HG02571 (cell line): ENCODE data around the gene TWSG1.
"Not testable (repeated sequence)": the region's sequence is repeated elsewhere in the genome, so short reads cannot be mapped to it uniquely, and the experiment has no call there.

Experiments
- ATAC-seq: cut with Tn5 transposase; IDR thresholded peaks from one replicate; pipeline ENCODE4 v1.9.1; 2021; ENCODE audit warnings: mild to moderate bottlenecking, moderate library complexity; ENCODE audit not compliant: unreplicated experiment

TWSG1 gene

GRCh38 chr18:9386879-9387278 is 52.3 kb downstream of the TWSG1 start:
- ATAC-seq, result no peak

DNA sequence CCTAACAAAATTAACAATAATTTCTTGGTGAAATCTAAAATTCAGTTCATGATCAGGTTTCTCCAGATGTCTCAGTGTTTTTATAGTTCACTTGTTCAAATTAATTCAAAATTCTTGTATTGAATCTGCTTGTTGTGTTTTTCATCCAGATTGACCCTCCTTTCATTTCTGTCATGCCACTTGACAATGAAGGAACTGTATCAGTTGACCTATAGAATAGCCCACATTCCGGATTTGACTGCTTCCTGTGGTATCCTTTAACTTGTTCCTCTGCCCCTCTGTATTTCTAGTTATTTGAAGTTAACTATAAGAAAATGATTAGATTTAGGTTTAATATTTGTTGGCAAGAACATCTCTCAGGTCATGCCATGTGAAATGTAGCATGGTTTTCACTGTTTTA is 53.3 kb downstream of the TWSG1 start:
- ATAC-seq, result no peak

GRCh38 chr18:9389706-9390105 is 55.1 kb downstream of the TWSG1 start:
- no peak for ATAC-seq

GRCh38 chr18:9392726-9393125 is 58.2 kb downstream of the TWSG1 start:
- ATAC-seq, result no peak

DNA sequence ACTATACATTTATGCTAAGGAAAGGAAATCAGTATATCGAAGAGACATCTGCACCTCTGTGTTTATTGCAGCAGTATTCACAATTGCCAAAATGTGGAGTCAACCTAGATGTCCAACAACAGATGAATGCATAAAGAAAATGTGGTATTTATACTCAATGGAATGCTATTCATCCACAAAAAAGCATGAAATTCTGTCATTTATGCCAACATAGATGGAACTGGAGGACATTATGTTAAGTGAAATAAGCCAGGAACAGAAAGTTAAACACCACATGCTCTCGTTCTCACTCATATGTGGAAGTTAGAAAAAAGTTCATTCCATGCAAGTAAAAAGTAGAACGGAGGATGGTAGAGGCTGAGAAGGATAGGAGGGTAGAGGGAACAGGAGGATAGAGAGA is 59.5 kb downstream of the TWSG1 start:
- ATAC-seq, result no peak

- ATAC-seq, result no peak
These were observed 65.6 kb downstream of the TWSG1 start for GRCh38 chr18:9400197-9400596.

- ATAC-seq, result no peak
These were observed 66.6 kb downstream of the TWSG1 start for GRCh38 chr18:9401176-9401575.

DNA sequence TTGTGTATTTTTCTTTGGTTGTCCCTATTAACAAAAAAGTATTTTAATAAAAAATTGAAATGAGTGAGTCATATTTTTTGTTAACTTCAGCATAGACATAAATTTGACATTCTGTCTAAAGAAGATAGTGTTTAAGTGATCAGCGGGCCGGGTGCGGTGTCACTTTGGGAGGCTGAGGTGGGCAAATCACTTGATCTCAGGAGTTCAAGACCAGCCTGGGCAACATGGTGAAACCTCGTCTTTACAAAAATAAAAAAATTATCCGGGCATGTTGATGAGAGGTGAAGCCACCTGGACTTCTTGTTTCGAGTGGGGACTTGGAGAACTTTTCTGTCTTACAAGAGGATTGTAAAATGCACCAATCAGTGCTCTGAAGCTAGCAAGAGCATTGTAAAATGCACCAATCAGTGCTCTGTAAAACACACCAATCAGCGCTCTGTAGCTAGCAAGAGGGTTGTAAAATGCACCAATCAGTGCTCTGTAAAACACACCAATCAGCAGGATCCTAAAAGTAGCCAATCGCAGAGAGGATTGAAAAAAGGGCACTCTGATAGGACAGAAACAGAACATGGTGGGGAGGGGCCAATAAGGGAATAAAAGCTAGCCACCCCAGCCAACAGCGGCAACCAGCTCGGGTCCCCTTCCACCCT is 67.9 kb downstream of the TWSG1 start:
- ATAC-seq, result not testable (repeated sequence)

DNA sequence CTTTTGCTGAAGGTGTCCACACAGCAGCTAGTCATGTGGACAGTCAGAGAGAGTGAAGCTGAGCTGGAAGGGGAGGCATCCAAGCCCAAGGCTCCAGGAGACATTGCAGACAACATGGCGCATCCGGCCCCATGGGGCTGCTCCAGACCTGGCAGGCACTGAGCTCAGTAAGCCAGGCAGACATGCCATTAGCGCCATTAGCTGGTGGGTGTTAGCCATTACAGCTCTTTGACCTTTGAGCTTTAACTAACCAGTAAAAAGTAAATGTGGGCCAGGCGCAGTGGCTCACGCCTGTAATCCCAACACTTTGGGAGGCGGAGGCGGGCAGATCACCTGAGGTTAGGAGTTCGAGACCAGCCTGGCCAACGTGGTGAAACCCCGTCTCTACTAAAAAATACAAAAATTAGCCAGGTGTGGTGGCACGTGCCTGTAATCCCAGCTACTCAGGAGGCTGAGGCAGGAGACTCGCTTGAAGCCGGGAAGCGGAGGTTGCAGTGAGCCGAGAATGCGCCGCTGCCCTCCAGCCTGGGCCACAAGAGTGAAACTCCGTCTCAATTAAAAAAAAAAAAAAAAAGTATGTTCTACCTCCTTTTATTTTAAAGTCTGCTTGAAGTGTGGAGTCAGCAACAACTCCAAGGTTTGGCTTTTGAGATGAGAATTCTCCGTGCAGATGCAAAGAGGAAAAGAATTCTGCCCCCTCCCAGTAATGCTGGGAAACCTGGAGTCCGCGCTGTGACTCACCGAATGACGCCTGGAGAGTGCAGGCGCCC is 69.4 kb downstream of the TWSG1 start:
- no peak for ATAC-seq

GRCh38 chr18:9404565-9405060 is 70.0 kb downstream of the TWSG1 start:
- no peak for ATAC-seq

- no peak for ATAC-seq
These were observed 70.6 kb downstream of the TWSG1 start for GRCh38 chr18:9405130-9405529.

DNA sequence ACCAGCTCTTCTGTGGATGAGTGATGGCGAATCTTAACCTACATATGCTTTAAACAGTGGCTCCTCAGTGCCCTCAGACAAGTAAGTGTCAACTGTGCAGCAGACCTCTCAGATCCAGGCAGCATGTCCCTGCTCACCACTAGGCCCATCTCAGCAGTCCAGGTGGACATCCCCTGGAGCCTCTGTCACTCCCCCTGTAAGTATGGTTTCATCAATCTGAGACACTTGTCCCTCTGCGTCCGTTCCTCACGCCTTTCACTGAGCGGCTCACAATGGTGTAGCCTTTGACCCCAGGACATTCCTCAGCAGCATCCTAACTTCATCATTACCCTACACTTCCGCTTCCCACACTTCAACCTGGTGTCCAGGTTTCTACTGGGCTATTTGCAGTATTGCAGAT is 71.4 kb downstream of the TWSG1 start:
- ATAC-seq, result no peak

DNA sequence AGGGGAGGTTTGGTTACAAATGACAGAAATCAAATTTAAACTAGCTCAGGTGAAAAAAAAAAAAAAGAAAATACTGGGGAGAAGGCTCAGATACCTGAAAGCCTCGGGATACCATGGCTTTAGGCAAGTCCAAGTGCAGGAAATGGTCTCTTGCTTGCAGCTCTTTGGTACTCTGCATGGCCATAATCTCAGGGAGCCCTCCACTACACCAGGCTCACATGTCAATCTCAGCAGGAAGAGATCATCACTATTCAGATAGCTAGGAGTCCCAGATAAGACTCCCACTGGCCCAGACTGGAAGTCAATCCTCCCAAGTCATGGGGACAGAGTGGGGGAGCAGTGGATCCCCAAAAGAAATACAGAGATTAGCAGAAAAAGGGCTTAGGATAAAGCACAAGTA is 75.9 kb downstream of the TWSG1 start:
- no peak for ATAC-seq

DNA sequence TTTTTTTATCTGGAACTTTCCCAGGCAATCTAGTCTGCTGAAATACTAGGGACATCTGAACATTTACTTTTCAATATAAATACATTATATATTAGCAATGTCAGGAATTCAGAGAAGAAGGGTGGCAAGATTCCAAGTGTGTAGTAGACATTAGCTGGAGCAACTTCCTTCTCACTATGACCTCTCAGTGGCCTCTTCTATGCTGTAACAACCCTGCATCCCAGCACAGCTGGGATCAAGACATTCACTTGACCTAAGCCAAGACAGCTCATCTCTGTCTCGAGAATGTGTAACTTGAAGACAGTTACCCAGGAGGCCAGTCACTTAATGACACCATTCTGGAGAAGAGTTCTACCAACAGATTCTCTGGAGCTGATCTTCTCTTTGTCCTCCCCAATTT is 79.0 kb downstream of the TWSG1 start:
- ATAC-seq, result no peak

DNA sequence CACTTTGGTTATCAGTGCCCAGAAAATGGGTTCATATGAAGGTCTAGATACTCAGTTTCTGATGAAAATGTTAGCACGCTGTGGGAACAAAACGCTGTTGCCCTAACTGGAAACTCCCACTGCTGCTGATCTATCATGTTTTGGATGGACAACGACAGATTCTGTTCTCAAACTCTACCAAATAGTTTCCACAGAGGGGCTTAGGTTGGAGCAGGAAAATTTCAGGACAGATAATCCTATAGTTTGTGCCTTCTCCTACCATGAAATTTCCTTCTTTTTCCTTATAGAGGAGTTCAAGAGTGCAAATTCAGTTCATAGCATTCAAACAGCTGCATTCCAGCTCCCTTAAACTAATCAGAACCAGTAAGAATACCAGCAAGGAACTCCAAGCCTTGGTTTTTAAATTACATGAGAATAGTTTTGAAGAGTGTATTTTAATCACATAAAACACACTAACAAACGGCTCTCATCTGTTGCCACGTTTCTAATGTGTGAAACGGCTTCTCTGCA is 82.0 kb downstream of the TWSG1 start:
- ATAC-seq, result no peak

GRCh38 chr18:9417073-9417851 is 82.7 kb downstream of the TWSG1 start:
- no peak for ATAC-seq

DNA sequence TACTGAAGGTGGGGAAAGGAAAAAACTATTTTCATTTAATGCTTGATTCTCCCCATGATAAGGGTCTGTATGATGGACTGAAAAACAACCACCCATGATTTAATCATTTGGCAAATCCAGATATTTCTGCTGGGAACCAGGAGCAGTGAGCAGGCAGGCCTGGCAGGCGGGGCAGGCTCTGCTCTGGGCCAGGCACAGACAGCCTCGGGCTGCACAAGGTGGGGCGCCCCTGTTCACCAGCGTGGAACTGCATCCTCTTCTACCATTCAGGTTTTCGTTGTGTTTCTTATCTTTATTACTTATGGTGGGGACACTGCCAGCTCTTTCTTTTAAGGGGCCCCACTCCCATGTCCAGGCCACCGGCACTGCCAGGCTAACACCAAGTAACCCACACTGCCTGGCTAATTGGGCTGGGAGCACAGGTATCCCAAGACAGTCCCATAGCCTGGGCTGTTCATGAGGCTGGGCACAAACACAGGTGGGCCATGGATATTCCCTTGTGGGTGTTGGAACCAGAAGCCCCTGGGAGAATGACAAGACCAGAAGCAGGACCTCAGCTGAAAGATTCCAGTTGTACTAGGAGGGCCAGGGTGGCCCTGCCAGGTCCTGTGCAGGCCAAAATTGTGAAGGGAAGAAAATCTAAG is 83.6 kb downstream of the TWSG1 start:
- no peak for ATAC-seq

- ATAC-seq, result no peak
These were observed 85.5 kb downstream of the TWSG1 start for GRCh38 chr18:9419956-9420631.

DNA sequence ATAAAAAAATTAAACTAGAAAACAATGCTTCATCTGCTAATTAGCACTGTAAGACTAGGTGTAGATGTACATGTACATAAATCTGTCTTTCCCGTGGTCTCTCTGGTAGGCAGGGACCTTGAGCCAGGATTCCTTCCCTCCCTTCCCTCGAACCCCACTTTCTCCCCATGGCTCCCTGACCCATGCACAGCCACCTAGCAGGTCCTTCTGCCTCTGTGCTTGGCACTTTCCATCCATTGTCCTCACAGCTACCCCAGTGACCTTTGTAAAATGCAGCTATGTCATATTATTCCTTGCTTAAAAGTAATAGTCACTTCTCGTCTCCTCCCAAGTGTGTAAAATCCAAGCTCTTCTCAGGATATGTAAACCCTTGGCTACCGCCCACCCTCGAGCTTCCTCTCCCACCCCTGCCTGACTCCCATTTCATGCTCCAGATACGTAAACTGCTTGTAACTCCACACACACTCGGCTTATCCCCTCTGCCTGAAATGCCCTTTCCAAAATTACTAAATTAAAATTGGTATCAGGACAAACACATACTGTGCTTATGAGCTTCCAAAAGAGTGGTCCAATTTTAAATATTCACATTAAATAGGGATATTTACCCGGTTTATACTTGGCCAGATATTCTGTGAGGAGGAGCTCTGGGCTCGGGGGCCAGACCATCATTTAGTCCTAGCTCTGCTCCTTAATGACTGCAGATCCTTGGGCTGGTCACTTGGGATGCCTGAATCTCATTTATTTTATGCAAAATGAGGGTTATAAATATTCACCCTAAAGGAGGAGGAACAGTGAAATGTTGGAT is 86.7 kb downstream of the TWSG1 start:
- ATAC-seq, result no peak

GRCh38 chr18:9421901-9422327 is 87.3 kb downstream of the TWSG1 start:
- no peak for ATAC-seq
